PC-9 (cell line): ENCODE results near the gene PRDM16. TPM values are rescaled to one million over a fixed set of nuclear protein-coding genes. Genes with fewer than 3 reads are reported as not detected.

Experiments used
- BruUV-seq: library from RNA; stranded (reverse); fragments of 400-500 nt; replicated peaks from 2 replicates; lab custom pipeline; 2021; lab: Mats Ljungman, UMichigan
- CTCF ChIA-PET: fragments of 300-600 bp; sonication (Branson Sonifier 250); formaldehyde crosslinking; loops from one replicate; lab custom pipeline; 2022; ENCODE audit warnings: antibody characterized with exemption; lab: Charles Lee
- POLR2A ChIA-PET: fragments of 300-600 bp; sonication (Branson Sonifier 250); formaldehyde crosslinking; loops from one replicate; lab custom pipeline; 2022; ENCODE audit warnings: antibody characterized with exemption; ENCODE audit not compliant: unreplicated experiment; lab: Charles Lee
- DNase-seq, 2 experiments: peaks; one replicate each; pipeline versions ENCODE4 v3.0.0 to v3.0.0-alpha.2; 2015 to 2022; ENCODE audit warnings: mixed read lengths in 1 of 2
- H2AFZ ChIP-seq: fragments of 200-600 bp; sonication (generic); 2 replicates; pipeline ENCODE4 v1.8.1; 2017; ENCODE audit warnings: antibody characterized with exemption
- H3F3A ChIP-seq: fragments of 200-600 bp; sonication (generic); 2 replicates; pipeline ENCODE4 v1.8.1; 2017; ENCODE audit warnings: antibody characterized with exemption, mild to moderate bottlenecking, low read depth; ENCODE audit not compliant: insufficient read depth
- H3K27ac ChIP-seq: fragments of 200-600 bp; sonication (generic); 2 replicates; pipeline ENCODE4 v1.6.1; 2016; ENCODE audit warnings: mixed run types
- H3K27me3 ChIP-seq: fragments of 200-600 bp; sonication (generic); 2 replicates; pipeline ENCODE4 v1.6.1; 2016; ENCODE audit warnings: low read depth, mixed run types; ENCODE audit not compliant: insufficient read depth
- H3K36me3 ChIP-seq: fragments of 200-600 bp; sonication (generic); 2 replicates; pipeline ENCODE4 v1.6.1; 2016; ENCODE audit warnings: low read depth, mixed run types
- H3K4me1 ChIP-seq: fragments of 200-600 bp; sonication (generic); replicated peaks from 2 replicates; pipeline ENCODE4 v1.6.1; 2016; ENCODE audit warnings: mixed run types; ENCODE audit not compliant: insufficient read depth
- H3K4me2 ChIP-seq: fragments of 200-600 bp; sonication (generic); 2 replicates; pipeline ENCODE4 v1.6.1; 2017; ENCODE audit warnings: mixed run types
- H3K4me3 ChIP-seq: fragments of 200-600 bp; sonication (generic); 2 replicates; pipeline ENCODE4 v1.6.1; 2016; ENCODE audit warnings: mixed run types
- H3K79me2 ChIP-seq: fragments of 200-600 bp; sonication (generic); 2 replicates; pipeline ENCODE4 v1.6.1; 2017; ENCODE audit warnings: low read depth, mixed run types
- H3K9me2 ChIP-seq: fragments of 200-600 bp; sonication (generic); 2 replicates; pipeline ENCODE4 v1.8.1; 2017; ENCODE audit warnings: mild to moderate bottlenecking; ENCODE audit not compliant: insufficient read depth
- H3K9me3 ChIP-seq: fragments of 200-600 bp; sonication (generic); 2 replicates; pipeline ENCODE4 v1.8.1; 2016; ENCODE audit warnings: low read depth; ENCODE audit not compliant: insufficient read depth
- H4K20me1 ChIP-seq: fragments of 200-600 bp; sonication (generic); 2 replicates; pipeline ENCODE4 v1.8.1; 2017; ENCODE audit not compliant: insufficient read depth
- EZH2 ChIP-seq: fragments of 200-600 bp; sonication (generic); IDR thresholded peaks from 2 replicates; pipeline ENCODE4 v1.8.0; 2017; ENCODE audit warnings: antibody characterized with exemption, low read depth
- intact Hi-C: fragments of 100-400 bp; cut with micrococcal nuclease; formaldehyde crosslinking; loops from one replicate; pipeline ENCODE4 v1.10.0; 2022; ENCODE audit not compliant: unreplicated experiment
- total RNA-seq: library from RNA; stranded (reverse); gene quantifications from 2 replicates; pipeline ENCODE4 v1.2.3, GENCODE V29; 2021
- TF ChIP-seq, protein P1 (sequence below): fragments of 200-600 bp; sonication (generic); conservative IDR thresholded peaks from 2 replicates; pipeline ENCODE4 v1.6.1; 2017; ENCODE audit warnings: mixed run types, antibody characterized with exemption, mild to moderate bottlenecking, moderate library complexity

Gene PRDM16
- total RNA-seq, 1 experiment from 2014 or later = not detected

- H3K27me3 ChIP-seq = peaks cover 100% of the 10 kb centered on the region
- ChIA-PET CTCF (no interaction called here), POLR2A (no interaction called here)
- TF ChIP-seq, protein P1, sequence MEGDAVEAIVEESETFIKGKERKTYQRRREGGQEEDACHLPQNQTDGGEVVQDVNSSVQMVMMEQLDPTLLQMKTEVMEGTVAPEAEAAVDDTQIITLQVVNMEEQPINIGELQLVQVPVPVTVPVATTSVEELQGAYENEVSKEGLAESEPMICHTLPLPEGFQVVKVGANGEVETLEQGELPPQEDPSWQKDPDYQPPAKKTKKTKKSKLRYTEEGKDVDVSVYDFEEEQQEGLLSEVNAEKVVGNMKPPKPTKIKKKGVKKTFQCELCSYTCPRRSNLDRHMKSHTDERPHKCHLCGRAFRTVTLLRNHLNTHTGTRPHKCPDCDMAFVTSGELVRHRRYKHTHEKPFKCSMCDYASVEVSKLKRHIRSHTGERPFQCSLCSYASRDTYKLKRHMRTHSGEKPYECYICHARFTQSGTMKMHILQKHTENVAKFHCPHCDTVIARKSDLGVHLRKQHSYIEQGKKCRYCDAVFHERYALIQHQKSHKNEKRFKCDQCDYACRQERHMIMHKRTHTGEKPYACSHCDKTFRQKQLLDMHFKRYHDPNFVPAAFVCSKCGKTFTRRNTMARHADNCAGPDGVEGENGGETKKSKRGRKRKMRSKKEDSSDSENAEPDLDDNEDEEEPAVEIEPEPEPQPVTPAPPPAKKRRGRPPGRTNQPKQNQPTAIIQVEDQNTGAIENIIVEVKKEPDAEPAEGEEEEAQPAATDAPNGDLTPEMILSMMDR = no peak
- TF ChIP-seq EZH2 = no peak
- intact Hi-C loops = no loop called here
- H2AFZ ChIP-seq = no peak overlapping the region
- no peaks in the 10 kb centered on the region for H3K9me3 ChIP-seq
- no peak overlapping the region for H3K4me2 ChIP-seq
- H3K9me2 ChIP-seq = no peaks in the 10 kb centered on the region
- H3K36me3 ChIP-seq = no peaks in the 10 kb centered on the region
- no TSS peak for BruUV-seq
- H3K4me3 ChIP-seq = no peak overlapping the region
- H3K4me1 ChIP-seq = no peaks in the 10 kb centered on the region
- peaks cover 5% of the 10 kb centered on the region; the same call in 1 of the 2 replicates for H4K20me1 ChIP-seq
- no peak overlapping the region for H3K27ac ChIP-seq
- DNase-seq = no peak
- no peaks in the 10 kb centered on the region for H3F3A ChIP-seq
- H3K79me2 ChIP-seq = no peaks in the 10 kb centered on the region
Observed at GRCh38 chr1:3231826-3232225, 162.8 kb downstream of the PRDM16 start.

- Histone ChIP-seq H4K20me1 (no peaks in the 10 kb centered on the region), H3K4me1 (no peaks in the 10 kb centered on the region), H3K27me3 (peaks cover 100% of the 10 kb centered on the region), H3K36me3 (no peaks in the 10 kb centered on the region), H3K9me3 (no peaks in the 10 kb centered on the region), H3K27ac (no peak overlapping the region), H3K79me2 (no peaks in the 10 kb centered on the region), H3F3A (no peaks in the 10 kb centered on the region), H3K4me2 (no peak overlapping the region), H2AFZ (no peak overlapping the region), H3K9me2 (no peaks in the 10 kb centered on the region), H3K4me3 (no peak overlapping the region)
- intact Hi-C loops = no loop called here
- TF ChIP-seq, protein P1 = no peak
- no peak for TF ChIP-seq EZH2
- ChIA-PET CTCF (no interaction called here), POLR2A (no interaction called here)
- no TSS peak for BruUV-seq
- no peak for DNase-seq
Observed at GRCh38 chr1:3233031-3233430, 164.0 kb downstream of the PRDM16 start.

DNA sequence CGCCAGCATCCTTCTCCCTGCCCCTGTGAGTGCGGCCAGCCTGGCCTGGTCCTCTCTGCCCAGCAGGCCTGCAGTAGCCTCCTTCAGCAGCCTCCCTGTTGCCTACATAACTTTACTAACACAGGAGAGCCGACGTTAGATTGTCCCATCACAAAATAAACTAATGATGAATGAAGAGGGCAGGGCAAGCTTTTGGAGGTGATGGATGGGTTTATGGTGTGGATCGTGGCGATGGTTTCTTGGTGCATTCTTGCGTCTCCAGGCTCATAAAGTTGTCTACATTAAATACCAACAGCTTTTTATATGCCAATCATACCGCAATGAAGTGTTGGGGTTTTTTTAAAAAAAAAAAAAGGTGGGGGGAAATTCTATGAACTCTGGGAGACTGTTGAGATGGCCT lies 164.5 kb downstream of the PRDM16 start:
- CTCF ChIA-PET = no interaction called here
- intact Hi-C loops = no loop called here

More for the DNA sequence above, 164.5 kb downstream of the PRDM16 start:
- TF ChIP-seq, protein P1 = no peak
- TF ChIP-seq EZH2 = no peak; the same call in 1 of the 2 replicates
- H3K36me3 ChIP-seq = no peaks in the 10 kb centered on the region
- H4K20me1 ChIP-seq = no peaks in the 10 kb centered on the region
- POLR2A ChIA-PET = no interaction called here
- no TSS peak for BruUV-seq
- no peak overlapping the region for H2AFZ ChIP-seq
- DNase-seq = no peak
- H3F3A ChIP-seq = no peaks in the 10 kb centered on the region
- no peaks in the 10 kb centered on the region for H3K9me3 ChIP-seq
- no peaks in the 10 kb centered on the region for H3K9me2 ChIP-seq
- H3K4me2 ChIP-seq = no peak overlapping the region
- peaks cover 100% of the 10 kb centered on the region for H3K27me3 ChIP-seq
- no peak overlapping the region for H3K4me3 ChIP-seq
- no peaks in the 10 kb centered on the region for H3K79me2 ChIP-seq
- no peaks in the 10 kb centered on the region for H3K4me1 ChIP-seq
- H3K27ac ChIP-seq = no peak overlapping the region
